ENCODE results near the gene NBPF15.
A peak's percentile ranks its signal among the peaks of the same experiment; 100 is the strongest.
"Not testable (repeated sequence)": the region's sequence is repeated elsewhere in the genome, so short reads cannot be mapped to it uniquely, and the experiment has no call there.

NBPF15 gene

GRCh38 chr1:144485048-144485993 lies 23.9 kb upstream of the NBPF15 start:
- H3K4me2 ChIP-seq (ENCODE audit: low read length); H3K18ac ChIP-seq (ENCODE audit: low read length); H3K79me1 ChIP-seq (ENCODE audit: low read length); H3K36me3 ChIP-seq (ENCODE audit: control insufficient read depth, insufficient read depth, low read length); H4K8ac ChIP-seq (ENCODE audit: low read depth, low read length); H3K27ac ChIP-seq (ENCODE audit: low read depth, low read length); H2BK120ac ChIP-seq (ENCODE audit: low read depth, low read length); DNase-seq; H3K4me3 ChIP-seq (ENCODE audit: low read length); H3K9ac ChIP-seq (ENCODE audit: low read length); H3K4me1 ChIP-seq (ENCODE audit: control insufficient read depth, low read depth, low read length); H3K56ac ChIP-seq (ENCODE audit: low read length); H2BK5ac ChIP-seq (ENCODE audit: low read length); H3K79me2 ChIP-seq (ENCODE audit: control insufficient read depth, insufficient read depth, low read length); H3K23ac ChIP-seq (ENCODE audit: low read length); H3K27me3 ChIP-seq (ENCODE audit: insufficient read depth, low read length, poor library complexity); H2AK5ac ChIP-seq (ENCODE audit: low read length); H2BK15ac ChIP-seq (replicated peaks; ENCODE audit: low read depth); H3K4ac ChIP-seq (ENCODE audit: low read depth, low read length); H4K5ac ChIP-seq (ENCODE audit: low read length): not testable (repeated sequence)
- no CpG with 5 or more reads among the region's 15 CpGs for WGBS (ENCODE audit: extremely low coverage, insufficient coverage, low lambda C conversion rate)

DNA sequence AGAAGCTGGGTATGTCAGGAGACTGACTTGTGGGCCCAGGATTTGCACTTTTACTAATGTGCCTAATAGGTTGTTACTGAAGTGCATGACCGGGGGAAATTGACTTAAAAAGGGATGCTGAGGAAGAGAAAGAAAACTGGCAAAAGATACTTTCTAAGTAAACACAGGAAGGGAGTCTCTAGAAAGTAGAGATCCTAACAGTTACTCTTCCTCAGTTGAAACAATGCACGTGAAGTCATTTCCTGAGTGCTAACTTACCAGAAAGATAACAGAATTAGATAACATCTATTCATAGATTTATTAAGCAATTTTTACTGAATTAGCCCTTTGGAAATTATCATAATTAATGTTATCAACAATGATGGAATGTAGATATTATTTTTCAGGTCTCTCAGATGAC lies 12.4 kb upstream of the NBPF15 start:
- H3K18ac ChIP-seq (ENCODE audit: low read length); H4K8ac ChIP-seq (ENCODE audit: low read depth, low read length); H3K4me3 ChIP-seq (ENCODE audit: low read length); H3K79me2 ChIP-seq (ENCODE audit: control insufficient read depth, insufficient read depth, low read length); H3K9ac ChIP-seq (ENCODE audit: low read length); H2AK5ac ChIP-seq (ENCODE audit: low read length); H2BK5ac ChIP-seq (ENCODE audit: low read length); H3K4ac ChIP-seq (ENCODE audit: low read depth, low read length); H2BK15ac ChIP-seq (replicated peaks; ENCODE audit: low read depth); H3K23ac ChIP-seq (ENCODE audit: low read length); H3K4me1 ChIP-seq (ENCODE audit: control insufficient read depth, low read depth, low read length); DNase-seq; H3K79me1 ChIP-seq (ENCODE audit: low read length); H2BK120ac ChIP-seq (ENCODE audit: low read depth, low read length); H3K56ac ChIP-seq (ENCODE audit: low read length); H3K4me2 ChIP-seq (ENCODE audit: low read length); H3K27ac ChIP-seq (ENCODE audit: low read depth, low read length); H3K36me3 ChIP-seq (ENCODE audit: control insufficient read depth, insufficient read depth, low read length); H3K27me3 ChIP-seq (ENCODE audit: insufficient read depth, low read length, poor library complexity); H4K5ac ChIP-seq (ENCODE audit: low read length): not testable (repeated sequence)
- no CpG with 5 or more reads among the region's 2 CpGs for WGBS (ENCODE audit: extremely low coverage, insufficient coverage, low lambda C conversion rate)

- DNase-seq; H3K4me1 ChIP-seq (ENCODE audit: control insufficient read depth, low read depth, low read length); H2BK5ac ChIP-seq (ENCODE audit: low read length); H2BK120ac ChIP-seq (ENCODE audit: low read depth, low read length); H3K27me3 ChIP-seq (ENCODE audit: insufficient read depth, low read length, poor library complexity); H3K4me2 ChIP-seq (ENCODE audit: low read length); H3K4me3 ChIP-seq (ENCODE audit: low read length); H3K23ac ChIP-seq (ENCODE audit: low read length); H3K4ac ChIP-seq (ENCODE audit: low read depth, low read length); H4K5ac ChIP-seq (ENCODE audit: low read length); H3K56ac ChIP-seq (ENCODE audit: low read length); H2AK5ac ChIP-seq (ENCODE audit: low read length); H3K79me1 ChIP-seq (ENCODE audit: low read length); H2BK15ac ChIP-seq (replicated peaks; ENCODE audit: low read depth); H3K36me3 ChIP-seq (ENCODE audit: control insufficient read depth, insufficient read depth, low read length); H3K79me2 ChIP-seq (ENCODE audit: control insufficient read depth, insufficient read depth, low read length); H3K18ac ChIP-seq (ENCODE audit: low read length); H3K27ac ChIP-seq (ENCODE audit: low read depth, low read length); H3K9ac ChIP-seq (ENCODE audit: low read length); H4K8ac ChIP-seq (ENCODE audit: low read depth, low read length): not testable (repeated sequence)
- no CpG with 5 or more reads among the region's 4 CpGs for WGBS (ENCODE audit: extremely low coverage, insufficient coverage, low lambda C conversion rate)
Measured at GRCh38 chr1:144471434-144471833, 10.0 kb upstream of the NBPF15 start.

- not testable (repeated sequence) for H2BK15ac ChIP-seq (replicated peaks; ENCODE audit: low read depth)
- WGBS (ENCODE audit: extremely low coverage, insufficient coverage, low lambda C conversion rate), result no CpG with 5 or more reads among the region's 17 CpGs
Measured at GRCh38 chr1:144461778-144462177, 309 bp upstream of the NBPF15 start.

DNA sequence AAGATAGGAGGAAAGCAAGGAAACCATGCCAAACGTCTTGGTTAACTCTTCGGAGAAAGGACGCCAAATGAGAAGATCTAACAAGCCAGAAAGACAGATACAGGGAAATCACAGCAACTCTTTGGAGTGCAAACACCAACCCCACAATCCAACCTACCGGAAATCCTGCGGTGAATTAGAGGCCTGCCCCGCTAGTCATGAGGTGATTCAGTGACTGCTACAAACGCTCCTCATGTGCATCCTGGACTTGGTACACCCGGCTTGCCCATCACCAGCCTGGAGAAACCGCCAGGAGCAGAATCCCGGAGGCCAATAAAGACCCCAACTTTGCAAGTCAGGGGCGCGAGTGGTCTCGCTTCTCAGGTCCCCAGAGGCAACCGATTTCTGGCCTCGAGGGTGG lies 783 bp downstream of the NBPF15 start:
- not testable (repeated sequence) for H3K27ac ChIP-seq (ENCODE audit: low read depth, low read length); H4K5ac ChIP-seq (ENCODE audit: low read length); H2AK5ac ChIP-seq (ENCODE audit: low read length); H3K18ac ChIP-seq (ENCODE audit: low read length); H3K4me3 ChIP-seq (ENCODE audit: low read length); H3K79me1 ChIP-seq (ENCODE audit: low read length); H3K4me1 ChIP-seq (ENCODE audit: control insufficient read depth, low read depth, low read length); H3K79me2 ChIP-seq (ENCODE audit: control insufficient read depth, insufficient read depth, low read length); H3K4me2 ChIP-seq (ENCODE audit: low read length); H4K8ac ChIP-seq (ENCODE audit: low read depth, low read length); H3K4ac ChIP-seq (ENCODE audit: low read depth, low read length); H2BK5ac ChIP-seq (ENCODE audit: low read length); H3K23ac ChIP-seq (ENCODE audit: low read length); H2BK15ac ChIP-seq (replicated peaks; ENCODE audit: low read depth); H3K27me3 ChIP-seq (ENCODE audit: insufficient read depth, low read length, poor library complexity); H2BK120ac ChIP-seq (ENCODE audit: low read depth, low read length); H3K36me3 ChIP-seq (ENCODE audit: control insufficient read depth, insufficient read depth, low read length); DNase-seq
- WGBS (ENCODE audit: extremely low coverage, insufficient coverage, low lambda C conversion rate), result no CpG with 5 or more reads among the region's 15 CpGs
- Histone ChIP-seq H3K9ac (ENCODE audit: low read length) (peak overlapping the region; percentile 63), H3K56ac (ENCODE audit: low read length) (peak overlapping the region; percentile 67)

More at GRCh38 chr1:144461778-144462177, 309 bp upstream of the NBPF15 start:
- not testable (repeated sequence) for H3K56ac ChIP-seq (ENCODE audit: low read length); DNase-seq; H3K23ac ChIP-seq (ENCODE audit: low read length); H3K79me2 ChIP-seq (ENCODE audit: control insufficient read depth, insufficient read depth, low read length); H2BK120ac ChIP-seq (ENCODE audit: low read depth, low read length); H2BK5ac ChIP-seq (ENCODE audit: low read length); H3K36me3 ChIP-seq (ENCODE audit: control insufficient read depth, insufficient read depth, low read length); H3K18ac ChIP-seq (ENCODE audit: low read length); H3K4me2 ChIP-seq (ENCODE audit: low read length); H4K5ac ChIP-seq (ENCODE audit: low read length); H4K8ac ChIP-seq (ENCODE audit: low read depth, low read length); H3K4ac ChIP-seq (ENCODE audit: low read depth, low read length); H3K27me3 ChIP-seq (ENCODE audit: insufficient read depth, low read length, poor library complexity); H3K4me3 ChIP-seq (ENCODE audit: low read length); H3K79me1 ChIP-seq (ENCODE audit: low read length); H2AK5ac ChIP-seq (ENCODE audit: low read length); H3K27ac ChIP-seq (ENCODE audit: low read depth, low read length); H3K4me1 ChIP-seq (ENCODE audit: control insufficient read depth, low read depth, low read length); H3K9ac ChIP-seq (ENCODE audit: low read length)

DNA sequence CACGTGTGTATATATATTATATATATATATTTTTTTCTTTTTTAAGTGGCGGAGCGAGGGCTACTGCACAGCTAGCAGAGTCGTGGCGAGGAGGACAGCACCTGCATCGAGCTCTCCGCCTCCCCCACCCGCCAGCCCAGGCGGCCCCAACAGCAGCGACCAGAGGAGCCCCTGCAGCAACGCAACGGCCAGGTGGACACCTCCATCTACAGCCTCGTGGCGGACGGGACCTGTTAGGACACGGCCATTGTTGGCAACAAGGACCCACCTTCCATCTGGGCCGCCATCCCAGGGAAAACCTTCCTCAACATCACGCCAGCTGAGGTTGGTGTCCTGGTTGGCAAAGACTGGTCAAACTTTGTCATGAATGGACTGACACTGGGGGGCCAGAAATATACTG lies 19.1 kb downstream of the NBPF15 start:
- not testable (repeated sequence) for H3K27me3 ChIP-seq (ENCODE audit: insufficient read depth, low read length, poor library complexity); H2BK120ac ChIP-seq (ENCODE audit: low read depth, low read length); H4K8ac ChIP-seq (ENCODE audit: low read depth, low read length); H3K9ac ChIP-seq (ENCODE audit: low read length); H4K5ac ChIP-seq (ENCODE audit: low read length); H3K4me2 ChIP-seq (ENCODE audit: low read length); H3K36me3 ChIP-seq (ENCODE audit: control insufficient read depth, insufficient read depth, low read length); H3K4me1 ChIP-seq (ENCODE audit: control insufficient read depth, low read depth, low read length); H3K56ac ChIP-seq (ENCODE audit: low read length); H3K23ac ChIP-seq (ENCODE audit: low read length); H3K79me2 ChIP-seq (ENCODE audit: control insufficient read depth, insufficient read depth, low read length); H2AK5ac ChIP-seq (ENCODE audit: low read length); H2BK5ac ChIP-seq (ENCODE audit: low read length); H3K4me3 ChIP-seq (ENCODE audit: low read length); H2BK15ac ChIP-seq (replicated peaks; ENCODE audit: low read depth); H3K79me1 ChIP-seq (ENCODE audit: low read length); H3K27ac ChIP-seq (ENCODE audit: low read depth, low read length); DNase-seq; H3K4ac ChIP-seq (ENCODE audit: low read depth, low read length); H3K18ac ChIP-seq (ENCODE audit: low read length)
- no CpG with 5 or more reads among the region's 18 CpGs for WGBS (ENCODE audit: extremely low coverage, insufficient coverage, low lambda C conversion rate)
